HepG2 (cell line): ENCODE data around the gene JPT1. TPM values are rescaled to one million over a fixed set of nuclear protein-coding genes. Genes with fewer than 3 reads are reported as not detected.

ENCODE experiments used
- FOSL2 ChIP-seq: sonication (generic); formaldehyde crosslinking; IDR thresholded peaks from 2 replicates; pipeline ENCODE4 v1.4.0; 2020; ENCODE audit warnings: missing genetic modification reagents
- PHB2 ChIP-seq: fragments of 450-650 bp; IDR thresholded peaks from 2 replicates; pipeline ENCODE4 v1.6.1; 2018; ENCODE audit not compliant: partially characterized antibody
- SOX13 ChIP-seq, 3 experiments: fragments of 450-650 bp in 1 of 3; sonication (generic) in 1 of 3; formaldehyde crosslinking in 1 of 3; IDR thresholded peaks in 2 of 3; conservative IDR thresholded peaks in 1 of 3; 2 replicates each; pipeline versions ENCODE4 v1.5.0 to v1.6.1; 2016 to 2020; ENCODE audit warnings: antibody characterized with exemption in 1 of 3, mild to moderate bottlenecking in 1 of 3, missing compliant biosample characterization in 1 of 3, missing genetic modification reagents in 1 of 3, moderate library complexity in 1 of 3
- TAF1 ChIP-seq: sonication (generic); formaldehyde crosslinking; IDR thresholded peaks from 2 replicates; pipeline ENCODE4 v1.4.0; 2020; ENCODE audit warnings: missing genetic modification reagents
- TGIF2 ChIP-seq: IDR thresholded peaks from 2 replicates; pipeline ENCODE4 v1.6.1; 2016; ENCODE audit warnings: control low read depth, missing compliant biosample characterization
- ZFP82 ChIP-seq: sonication (generic); formaldehyde crosslinking; IDR thresholded peaks from 2 replicates; pipeline ENCODE4 v1.5.1; 2020; ENCODE audit warnings: mild to moderate bottlenecking, missing genetic modification reagents, borderline replicate concordance
- ZNF230 ChIP-seq: sonication (generic); formaldehyde crosslinking; IDR thresholded peaks from 2 replicates; pipeline ENCODE4 v1.4.0; 2020; ENCODE audit warnings: mild to moderate bottlenecking, missing genetic modification reagents
- ZNF737 ChIP-seq: sonication (generic); formaldehyde crosslinking; IDR thresholded peaks from 2 replicates; pipeline ENCODE4 v1.5.0; 2020; ENCODE audit warnings: missing genetic modification reagents, mild to moderate bottlenecking, borderline replicate concordance
- ZNF782 ChIP-seq: sonication (generic); formaldehyde crosslinking; IDR thresholded peaks from 2 replicates; pipeline ENCODE4 v1.4.0; 2020; ENCODE audit warnings: missing genetic modification reagents, mild to moderate bottlenecking, borderline replicate concordance
- ZNF792 ChIP-seq: IDR thresholded peaks from 2 replicates; pipeline ENCODE4 v1.6.1; 2016
- ZSCAN20 ChIP-seq: sonication (generic); formaldehyde crosslinking; IDR thresholded peaks from 2 replicates; pipeline ENCODE4 v1.4.0; 2020; ENCODE audit warnings: missing genetic modification reagents, mild to moderate bottlenecking, borderline replicate concordance
- polyA plus RNA-seq, 8 experiments: library from polyadenylated mRNA; depleted of rRNA in 3 of 8; stranded (reverse) in 7 of 8; unstranded in 1 of 8; fragments of >200 nt; fragmentation: Illumina TruSeq in 4 of 8; extraction: Trizol in 4 of 8; gene quantifications; 2 replicates each; pipeline versions ENCODE4 v1.2.1 to v1.2.3, GENCODE V29; 2011 to 2016; ENCODE audit warnings: low read depth in 4 of 8, missing spikeins in 1 of 8, mixed read lengths in 1 of 8; ENCODE audit not compliant: insufficient read depth in 1 of 8
- total RNA-seq, 5 experiments: library from RNA; depleted of rRNA; stranded (reverse); fragments of >200 nt; fragmentation: Illumina TruSeq; extraction: Trizol; gene quantifications; 2 replicates each; pipeline ENCODE4 v1.2.3, GENCODE V29; 2016; ENCODE audit warnings: low read depth in 1 of 5
- TF ChIP-seq, protein P1 (sequence below): sonication (generic); formaldehyde crosslinking; IDR thresholded peaks from 2 replicates; pipeline ENCODE4 v1.4.0; 2020; ENCODE audit warnings: missing genetic modification reagents; ENCODE audit errors: not compliant biosample characterization
- TF ChIP-seq, protein P2 (sequence below): sonication (generic); formaldehyde crosslinking; IDR thresholded peaks from 2 replicates; pipeline ENCODE4 v1.4.0; 2020; ENCODE audit warnings: mild to moderate bottlenecking, missing genetic modification reagents

JPT1 gene
- total and polyA plus RNA-seq, 2 of the 13 experiments (the other 11 are each of a cell fraction or from before 2014, with no cell fraction given): 43.3 to 256 TPM

DNA sequence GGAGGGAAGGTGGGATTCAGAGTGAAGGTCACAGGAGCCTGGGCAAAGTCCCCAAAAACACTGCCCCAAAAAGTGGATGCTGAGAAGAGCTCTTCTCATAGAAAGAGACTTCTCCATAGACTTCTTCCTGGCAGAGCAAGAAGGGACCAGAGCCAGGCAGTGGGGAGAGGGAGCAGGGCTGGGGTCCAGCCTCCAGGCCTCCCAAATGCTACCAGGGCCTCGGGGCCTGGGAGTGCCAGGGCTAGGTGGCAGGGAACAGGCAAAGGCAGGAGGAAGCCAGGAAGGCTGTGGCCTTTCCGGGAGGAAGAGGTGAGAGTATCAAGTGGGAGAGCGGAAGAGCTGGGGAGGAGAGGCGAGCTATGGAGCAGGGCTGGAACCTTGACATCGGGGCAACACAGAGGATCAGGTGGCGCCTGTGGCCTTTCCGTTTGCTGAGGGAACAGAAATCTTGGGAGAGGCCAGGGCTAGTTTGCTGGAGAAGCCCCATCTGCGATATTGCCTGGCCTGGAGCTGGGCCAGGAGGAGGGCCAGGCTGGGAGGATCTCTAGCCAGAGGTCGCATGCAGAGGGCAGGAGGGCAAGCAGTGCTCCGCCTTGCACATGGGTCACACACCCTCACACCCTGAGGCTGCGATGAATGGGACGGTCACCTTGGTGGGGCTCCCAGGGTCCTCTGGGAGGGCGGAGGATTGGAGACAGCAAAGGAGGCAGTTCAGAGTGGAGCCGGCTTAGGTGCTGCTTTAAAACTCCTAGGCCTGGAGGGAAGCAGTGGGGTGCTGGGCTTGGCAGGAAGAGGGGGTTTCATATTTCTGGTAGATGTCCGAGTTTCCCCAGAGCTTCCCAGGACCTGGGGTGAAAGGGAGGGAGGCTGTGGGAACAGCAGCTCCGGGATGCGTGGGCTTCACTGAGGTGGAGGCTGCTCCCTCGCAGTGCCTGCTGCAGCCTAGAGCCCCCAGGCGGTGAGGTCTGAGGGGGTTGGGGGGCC lies 63.1 kb downstream of the JPT1 start (continued):
- TF ChIP-seq ZFP82: no peak
- TF ChIP-seq PHB2: no peak
- 0 out of 2 replicates have a peak, but pooled peaks have one; percentile 50 for TF ChIP-seq ZNF230 (CRISPR knock-in tag)
- TF ChIP-seq, protein P1, sequence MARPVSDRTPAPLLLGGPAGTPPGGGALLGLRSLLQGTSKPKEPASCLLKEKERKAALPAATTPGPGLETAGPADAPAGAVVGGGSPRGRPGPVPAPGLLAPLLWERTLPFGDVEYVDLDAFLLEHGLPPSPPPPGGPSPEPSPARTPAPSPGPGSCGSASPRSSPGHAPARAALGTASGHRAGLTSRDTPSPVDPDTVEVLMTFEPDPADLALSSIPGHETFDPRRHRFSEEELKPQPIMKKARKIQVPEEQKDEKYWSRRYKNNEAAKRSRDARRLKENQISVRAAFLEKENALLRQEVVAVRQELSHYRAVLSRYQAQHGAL: no peak
- TF ChIP-seq FOSL2 (CRISPR knock-in tag): peak; percentile 73
- no peak; the same call in 1 of the 2 replicates for TF ChIP-seq SOX13 (IDR thresholded peaks at IDR 0.05)
- peak in 1 of 2 experiments; percentile 79; a peak in 2 of 4 replicates for TF ChIP-seq SOX13 (CRISPR knock-in tag; conservative IDR thresholded peaks at IDR 0.05 in 1 of 2, IDR thresholded peaks at IDR 0.05 in 1 of 2)
- TF ChIP-seq, protein P2, sequence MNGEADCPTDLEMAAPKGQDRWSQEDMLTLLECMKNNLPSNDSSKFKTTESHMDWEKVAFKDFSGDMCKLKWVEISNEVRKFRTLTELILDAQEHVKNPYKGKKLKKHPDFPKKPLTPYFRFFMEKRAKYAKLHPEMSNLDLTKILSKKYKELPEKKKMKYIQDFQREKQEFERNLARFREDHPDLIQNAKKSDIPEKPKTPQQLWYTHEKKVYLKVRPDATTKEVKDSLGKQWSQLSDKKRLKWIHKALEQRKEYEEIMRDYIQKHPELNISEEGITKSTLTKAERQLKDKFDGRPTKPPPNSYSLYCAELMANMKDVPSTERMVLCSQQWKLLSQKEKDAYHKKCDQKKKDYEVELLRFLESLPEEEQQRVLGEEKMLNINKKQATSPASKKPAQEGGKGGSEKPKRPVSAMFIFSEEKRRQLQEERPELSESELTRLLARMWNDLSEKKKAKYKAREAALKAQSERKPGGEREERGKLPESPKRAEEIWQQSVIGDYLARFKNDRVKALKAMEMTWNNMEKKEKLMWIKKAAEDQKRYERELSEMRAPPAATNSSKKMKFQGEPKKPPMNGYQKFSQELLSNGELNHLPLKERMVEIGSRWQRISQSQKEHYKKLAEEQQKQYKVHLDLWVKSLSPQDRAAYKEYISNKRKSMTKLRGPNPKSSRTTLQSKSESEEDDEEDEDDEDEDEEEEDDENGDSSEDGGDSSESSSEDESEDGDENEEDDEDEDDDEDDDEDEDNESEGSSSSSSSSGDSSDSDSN (CRISPR knock-in tag): 0 out of 2 replicates have a peak, but pooled peaks have one; percentile 47
- peak; percentile 65; the same call in 1 of the 2 replicates for TF ChIP-seq ZNF782
- TF ChIP-seq ZNF737 (CRISPR knock-in tag): 0 out of 2 replicates have a peak, but pooled peaks have one; percentile 66
- TF ChIP-seq TGIF2: peak; percentile 40; the same call in 1 of the 2 replicates
- TF ChIP-seq ZNF792 (CRISPR knock-in tag): peak; percentile 71; the same call in 1 of the 2 replicates
- 0 out of 2 replicates have a peak, but pooled peaks have one; percentile 19 for TF ChIP-seq TAF1 (CRISPR knock-in tag)
- TF ChIP-seq ZSCAN20 (CRISPR knock-in tag): no peak
